ENCODE data around the gene VSIR.

VSIR gene

DNA sequence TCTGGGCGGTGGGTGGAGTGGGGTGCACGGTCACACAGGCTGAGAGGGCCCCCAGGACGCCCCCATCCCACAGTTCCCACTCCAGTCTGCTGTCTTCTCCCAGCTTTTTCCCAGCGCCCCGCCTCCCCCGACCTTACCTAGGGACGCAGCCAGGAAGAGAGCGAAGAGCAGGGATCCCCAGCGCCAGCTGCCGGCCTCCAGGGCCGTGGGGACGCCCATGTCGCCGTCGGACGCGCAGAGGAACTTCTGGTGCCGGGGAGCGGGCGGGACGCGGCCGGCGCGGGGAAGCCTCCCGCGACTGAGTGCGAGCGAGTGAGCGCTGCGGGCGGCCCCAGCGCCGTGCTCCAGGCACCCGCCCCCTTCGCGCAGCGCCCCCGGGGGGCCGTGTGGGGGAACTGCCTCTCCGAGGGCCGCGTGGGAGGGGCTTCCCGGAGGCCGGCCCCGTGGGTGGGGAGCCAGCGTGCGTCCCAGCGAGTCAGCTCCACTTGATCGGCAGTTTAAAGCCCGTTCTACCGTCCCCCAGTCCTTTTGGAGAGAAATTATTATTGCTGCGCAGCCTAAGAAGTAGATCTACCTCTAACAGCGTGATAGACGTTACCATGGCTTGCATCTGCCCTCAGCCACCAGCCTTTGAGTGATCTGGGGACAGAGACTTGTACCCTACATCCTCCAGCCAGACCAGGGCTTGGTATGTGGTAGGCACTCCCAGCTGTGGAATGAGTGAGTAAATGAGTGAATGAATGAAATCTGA lies at the start of gene VSIR:
Gene VSIR (minus strand): TSS at position 300 of the 751 bp plus-strand sequence. CDS start 81 bp downstream, at position 219.
- DNase-seq (ENCODE audit: low read depth) = peak; percentile 82

DNA sequence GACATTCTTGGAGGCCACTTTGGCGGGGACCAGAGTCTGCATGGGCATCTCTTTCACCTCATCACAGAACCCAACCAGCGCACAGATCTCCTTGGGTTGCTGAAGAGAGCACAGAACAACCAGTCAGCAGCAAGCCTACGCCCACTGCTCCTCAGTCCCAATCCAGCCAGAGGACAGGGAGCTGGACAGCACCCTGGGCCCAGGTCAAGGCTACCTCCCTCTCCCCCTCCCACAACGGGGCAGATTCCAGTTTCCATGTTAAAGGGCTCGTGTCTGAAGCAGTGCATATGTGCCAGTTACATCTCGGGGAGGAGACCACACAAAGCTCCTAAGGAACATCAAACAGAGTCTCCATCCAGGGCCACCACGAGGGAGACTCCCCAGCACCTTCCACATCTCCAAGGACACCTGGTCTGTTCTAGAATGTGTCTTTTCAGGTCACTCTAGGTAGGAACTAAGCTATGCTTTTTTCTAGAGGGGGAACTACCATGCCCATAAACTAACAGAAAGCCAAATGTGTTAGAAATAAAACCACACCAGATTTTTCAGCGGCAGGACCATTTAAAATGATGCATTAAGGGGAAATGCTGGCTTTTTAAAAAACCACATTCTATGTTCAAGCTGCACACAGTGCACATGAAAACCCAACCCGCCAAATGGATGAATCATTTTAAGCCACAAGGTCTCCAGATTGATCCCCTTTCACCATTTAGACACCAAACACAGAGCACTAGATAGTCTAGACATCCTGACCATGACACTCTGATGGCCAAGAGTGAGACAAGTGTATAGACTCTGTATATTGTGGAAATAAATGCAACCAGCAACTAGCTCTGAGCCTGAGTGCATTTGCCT lies 48.8 kb upstream of the VSIR start:
- peak; percentile 47 for DNase-seq (ENCODE audit: low read depth)

DNA sequence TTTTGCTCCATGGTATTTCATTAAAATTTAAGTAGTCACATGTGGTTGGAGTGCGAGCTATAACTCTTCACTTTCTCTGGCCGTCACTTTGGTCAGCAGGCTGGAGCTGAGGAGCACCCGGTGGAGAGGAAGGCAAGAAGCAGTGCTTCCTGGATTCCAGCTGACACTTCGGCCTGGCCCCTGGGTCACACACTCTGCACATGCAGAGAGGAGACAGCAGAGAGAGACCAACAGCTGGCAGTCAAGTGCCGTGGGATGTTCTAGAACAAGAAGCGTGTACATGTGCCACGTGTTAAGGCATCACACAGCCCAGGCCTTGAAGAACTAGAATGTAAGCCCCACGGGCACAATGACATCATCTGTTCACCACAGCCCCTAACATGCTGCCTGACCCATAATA lies 47.6 kb upstream of the VSIR start:
- DNase-seq (ENCODE audit: low read depth) = no peak

DNA sequence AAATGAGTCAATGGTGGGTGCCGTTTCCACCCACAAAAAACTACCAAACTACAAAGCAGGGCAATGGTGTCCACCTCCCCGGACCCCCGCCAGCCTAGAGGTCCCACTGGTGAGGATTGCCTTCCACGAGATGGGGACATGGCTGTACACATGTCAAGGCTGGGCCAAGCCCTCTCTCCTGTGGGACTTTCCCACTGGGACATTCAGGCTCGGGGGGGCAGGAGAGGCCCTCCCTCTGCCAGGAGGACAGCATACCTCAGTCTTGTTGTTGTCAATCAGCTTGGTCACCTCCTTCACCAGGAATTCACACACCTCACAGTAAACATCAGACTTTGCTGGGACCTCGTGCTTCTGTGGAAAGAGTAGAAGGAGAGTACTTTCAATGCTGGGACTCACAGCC lies 46.7 kb upstream of the VSIR start:
- DNase-seq (ENCODE audit: low read depth) = no peak

DNA sequence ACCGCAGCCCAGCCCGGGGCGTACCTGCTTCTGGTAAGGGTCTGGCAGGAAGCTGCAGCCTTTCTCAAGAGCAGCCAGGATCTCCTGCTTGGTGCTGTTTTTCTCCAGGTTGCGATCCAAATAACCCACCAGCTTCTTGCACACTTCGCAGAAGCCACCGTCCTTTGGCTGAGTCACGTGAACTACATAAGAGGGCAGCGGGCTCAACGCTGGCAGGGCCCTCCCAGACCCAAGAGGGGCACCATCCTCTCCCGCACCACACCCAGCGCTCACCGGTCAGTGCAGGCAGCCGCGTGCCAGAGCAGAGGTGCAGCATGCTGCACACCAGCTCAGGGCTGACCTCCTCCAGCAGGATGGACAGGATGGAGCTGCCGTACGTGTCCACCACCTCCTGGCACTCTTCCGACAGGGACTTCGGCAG lies 46.1 kb upstream of the VSIR start:
- no peak for DNase-seq (ENCODE audit: low read depth)

DNA sequence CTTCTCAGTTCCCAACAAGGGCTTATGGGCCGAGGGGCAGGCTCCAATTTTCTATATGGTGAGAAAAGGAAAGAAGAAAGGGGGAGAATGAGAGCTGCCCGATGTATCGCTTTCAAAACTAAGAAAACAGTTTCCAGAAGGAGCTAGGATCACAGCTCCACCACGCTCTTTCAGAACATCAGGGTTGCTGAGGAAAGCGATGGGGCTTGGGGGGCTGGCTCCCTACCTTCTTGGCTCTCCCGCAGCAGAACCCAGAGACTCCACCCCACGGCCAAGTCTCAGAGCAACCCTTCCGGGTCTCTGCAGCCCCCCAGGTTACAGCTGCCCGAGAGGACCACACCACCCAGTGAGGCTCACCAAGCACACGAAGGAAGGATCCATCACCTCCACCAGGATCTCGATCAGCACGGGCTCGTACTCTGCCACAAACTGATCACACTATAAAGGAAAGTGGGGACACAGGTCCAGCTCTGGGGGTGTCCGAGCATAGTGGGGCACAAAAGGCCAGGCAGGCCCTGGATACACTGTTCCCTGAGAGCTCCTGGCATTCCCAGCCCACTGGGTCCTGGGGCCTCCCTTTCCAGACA lies 45.4 kb upstream of the VSIR start:
- DNase-seq (ENCODE audit: low read depth) = no peak

DNA sequence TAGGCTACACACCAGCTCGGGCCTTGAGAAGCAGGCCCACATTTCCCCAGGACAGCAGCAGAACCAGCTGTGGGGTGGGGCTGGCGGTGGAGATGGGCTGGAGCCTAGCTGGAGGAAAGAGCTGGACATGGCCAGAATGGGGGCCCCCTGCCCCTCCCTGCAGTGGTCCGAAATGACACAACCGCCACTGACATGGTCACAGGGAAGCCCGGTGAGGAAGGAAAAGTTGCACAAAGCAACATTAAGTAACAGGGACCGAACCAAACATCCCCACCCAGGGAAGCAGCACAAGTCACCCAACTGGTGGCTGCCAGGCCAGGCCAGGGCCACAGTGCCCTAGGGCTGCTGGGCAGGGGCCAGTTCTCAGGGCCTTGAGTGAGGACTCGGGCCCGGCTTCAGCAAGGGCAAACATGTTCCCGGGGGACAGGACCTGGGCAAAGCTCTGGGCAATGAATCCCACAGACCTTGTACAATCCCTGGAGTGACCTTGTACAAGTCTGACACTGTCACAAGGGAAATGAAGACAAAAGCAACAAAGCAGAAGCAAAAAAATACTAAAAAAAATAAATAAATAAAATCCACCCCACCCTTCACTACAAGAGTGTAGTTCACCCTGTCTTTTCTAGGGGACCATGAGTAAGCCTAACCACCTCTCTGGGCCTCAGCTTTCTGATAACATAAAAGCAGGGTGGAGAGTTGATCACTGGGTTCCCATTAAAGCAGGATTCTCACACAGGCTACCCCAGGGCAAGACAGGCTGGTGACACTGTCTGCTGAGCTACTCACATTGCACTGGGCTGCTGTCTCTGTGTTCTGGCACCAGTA lies 44.7 kb upstream of the VSIR start:
- DNase-seq (ENCODE audit: low read depth) = no peak

DNA sequence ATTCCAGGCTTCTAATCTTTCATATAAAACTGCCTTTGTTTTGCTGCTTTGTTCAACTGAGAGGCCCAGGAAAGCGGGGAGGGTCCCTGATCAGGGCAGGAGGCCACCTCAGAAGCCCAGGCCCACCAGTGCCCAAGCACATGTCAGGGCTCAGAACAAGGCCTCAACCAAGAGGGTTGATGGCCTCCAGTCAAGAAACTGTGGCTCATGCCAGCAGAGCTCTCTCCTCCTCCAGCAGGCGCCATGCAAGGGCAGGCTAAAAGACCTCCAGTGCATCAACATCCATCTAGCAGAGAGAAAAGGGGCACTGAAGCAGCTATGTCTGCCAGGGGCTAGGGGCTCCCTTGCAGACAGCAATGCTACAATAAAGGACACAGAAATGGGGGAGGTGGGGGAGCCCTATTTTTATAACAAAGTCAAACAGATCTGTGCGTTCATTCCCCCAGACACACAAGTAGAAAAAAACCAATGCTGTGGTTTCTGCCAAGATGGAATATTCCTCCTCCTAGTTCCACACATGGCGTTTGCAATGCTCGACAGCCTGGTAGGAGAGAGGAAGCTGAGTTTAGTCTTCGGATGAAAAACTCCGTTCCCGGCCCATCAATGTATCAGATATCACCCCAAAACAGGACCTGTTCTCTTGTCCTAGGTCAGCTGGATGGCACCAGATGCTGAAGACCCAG lies 43.8 kb upstream of the VSIR start:
- DNase-seq (ENCODE audit: low read depth) = no peak

DNA sequence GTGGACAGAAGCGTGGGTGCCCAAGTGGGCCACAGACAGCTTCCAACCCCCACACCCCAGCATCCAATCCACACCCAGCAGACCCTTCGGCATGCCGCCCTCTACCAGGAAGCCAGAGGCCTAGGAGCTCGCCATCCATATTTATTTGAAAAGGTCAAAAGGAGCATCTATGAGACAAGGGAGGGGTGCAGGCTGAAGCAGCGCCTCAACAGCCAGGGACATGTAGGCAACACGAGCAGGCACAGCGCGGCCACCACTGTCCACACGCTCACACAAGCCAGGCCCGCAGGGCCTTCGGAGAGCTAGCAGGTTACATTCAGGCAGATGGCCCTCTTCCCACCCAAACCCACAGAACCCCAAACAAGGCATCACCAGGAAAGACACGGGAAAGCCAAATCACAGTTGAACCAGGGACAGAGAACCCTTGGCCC lies 43.1 kb upstream of the VSIR start:
- no peak for DNase-seq (ENCODE audit: low read depth)

DNA sequence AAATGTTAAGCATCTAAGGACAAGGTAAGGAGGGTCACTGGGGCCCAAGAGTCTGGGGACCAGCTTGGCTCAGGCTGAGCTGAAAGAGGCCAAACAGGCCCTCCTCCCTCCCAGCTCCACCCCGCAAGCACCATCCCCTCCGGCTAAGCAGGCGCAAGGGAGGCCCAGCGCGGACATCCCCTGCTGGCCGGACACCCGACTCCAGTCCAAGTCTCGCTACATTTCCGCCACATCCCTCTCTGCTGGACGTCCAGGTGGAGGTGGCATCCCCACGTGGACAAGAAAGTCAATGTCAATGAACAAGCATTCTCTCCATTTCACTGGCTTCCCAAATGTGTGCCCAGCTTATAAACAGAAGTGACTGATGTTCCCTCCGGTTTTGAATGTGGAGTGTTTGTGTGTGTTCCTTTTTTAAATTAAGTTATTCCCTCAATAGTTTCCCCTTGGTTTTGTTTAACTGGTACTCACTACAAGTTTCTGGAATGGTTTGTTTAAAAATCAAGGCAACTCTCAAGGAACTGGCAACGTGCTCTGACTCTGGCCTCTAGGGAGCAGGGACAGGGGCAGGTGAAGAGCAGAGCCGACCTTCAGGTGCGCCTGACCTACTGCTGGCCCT lies 42.3 kb upstream of the VSIR start:
- DNase-seq (ENCODE audit: low read depth) = no peak

DNA sequence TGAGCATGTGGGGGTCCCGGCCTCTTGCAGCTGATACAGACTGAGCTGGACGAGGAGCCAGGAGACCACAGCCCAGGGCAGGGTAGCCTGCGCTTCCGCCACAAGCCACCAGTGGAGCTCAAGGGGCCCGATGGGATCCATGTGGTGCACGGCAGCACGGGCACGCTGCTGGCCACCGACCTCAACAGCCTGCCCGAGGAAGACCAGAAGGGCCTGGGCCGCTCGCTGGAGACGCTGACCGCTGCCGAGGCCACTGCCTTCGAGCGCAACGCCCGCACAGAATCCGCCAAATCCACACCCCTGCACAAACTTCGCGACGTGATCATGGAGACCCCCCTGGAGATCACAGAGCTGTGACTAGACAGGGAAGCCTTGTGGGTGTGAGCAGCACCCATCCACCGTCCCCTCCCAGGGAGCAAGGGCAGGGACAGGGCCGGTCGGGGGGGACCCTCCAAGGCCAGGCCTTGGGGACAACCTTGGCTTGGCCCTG lies 41.6 kb upstream of the VSIR start:
- DNase-seq (ENCODE audit: low read depth) = no peak

DNA sequence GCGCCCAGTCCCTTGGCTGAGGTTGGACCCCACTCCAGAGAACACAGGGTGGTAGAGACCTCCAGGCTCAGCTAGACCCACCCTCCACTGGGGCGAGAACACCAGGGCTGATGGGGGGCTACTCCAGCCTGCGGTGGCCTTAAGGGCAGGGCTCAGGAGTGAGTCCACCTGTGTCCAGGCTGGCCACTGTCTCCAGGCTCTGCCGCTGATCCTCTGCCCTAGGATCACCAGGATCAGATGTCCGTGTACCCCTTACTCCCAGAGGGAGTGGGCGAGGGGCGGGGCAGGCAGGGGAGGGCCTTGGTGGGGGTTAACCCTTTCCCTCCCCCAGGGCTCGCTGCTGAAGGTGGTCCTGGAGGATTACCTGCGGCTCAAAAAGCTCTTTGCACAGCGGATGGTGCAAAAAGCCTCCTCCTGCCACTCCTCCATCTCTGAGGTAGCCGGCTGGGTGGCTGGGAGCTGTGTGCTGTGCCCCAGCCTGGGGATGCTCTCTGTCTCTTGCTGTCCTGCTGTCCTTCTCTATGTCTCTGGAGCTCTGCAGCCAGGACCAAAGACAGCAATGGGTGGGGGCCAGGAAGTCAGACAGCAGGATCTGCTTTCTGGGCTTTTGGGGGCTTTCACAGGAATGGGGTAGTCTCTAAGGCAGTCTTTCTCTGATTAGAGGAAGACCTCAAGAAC lies 39.7 kb upstream of the VSIR start:
- DNase-seq (ENCODE audit: low read depth) = no peak

DNA sequence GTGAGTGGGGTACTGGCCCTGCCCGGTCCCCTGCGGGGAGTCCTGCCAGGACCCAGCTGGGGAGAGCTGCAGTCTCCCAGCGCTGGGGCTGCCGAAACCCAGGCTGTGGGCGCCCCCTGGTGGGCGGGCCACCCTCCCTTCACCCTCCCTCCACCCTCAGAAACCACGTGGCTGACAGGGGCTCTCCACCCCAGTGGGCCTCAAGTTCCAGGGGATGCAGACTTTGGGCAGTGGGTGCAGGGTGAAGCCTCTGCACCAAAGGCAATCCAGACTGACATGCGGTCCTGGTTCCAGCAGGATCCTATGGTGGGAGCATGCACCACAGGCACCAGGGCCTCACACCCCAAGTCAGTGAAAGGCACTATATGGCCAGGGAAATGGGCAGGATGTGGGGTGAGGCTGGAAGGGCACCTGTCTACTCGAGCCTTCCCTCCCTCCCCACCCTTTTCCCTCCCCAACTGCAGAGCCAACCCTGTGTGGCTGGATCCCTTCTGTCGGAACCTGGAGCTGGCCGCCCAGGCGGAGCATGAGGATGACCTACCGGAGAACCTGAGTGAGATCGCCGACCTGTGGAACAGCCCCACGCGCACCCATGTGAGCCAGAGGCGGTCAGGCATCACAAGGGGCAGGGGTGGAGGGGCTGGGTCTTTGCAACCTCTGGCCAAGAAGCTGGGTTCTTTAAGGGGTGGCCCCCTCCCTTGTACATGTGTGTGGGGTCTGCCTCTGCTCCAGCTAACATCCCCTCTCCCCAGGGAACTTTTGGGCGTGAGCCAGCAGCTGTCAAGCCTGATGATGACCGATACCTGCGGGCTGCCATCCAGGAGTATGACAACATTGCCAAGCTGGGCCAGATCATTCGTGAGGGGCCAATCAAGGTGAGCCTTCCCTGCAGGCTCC lies 38.9 kb upstream of the VSIR start:
- DNase-seq (ENCODE audit: low read depth) = peak; percentile 65

DNA sequence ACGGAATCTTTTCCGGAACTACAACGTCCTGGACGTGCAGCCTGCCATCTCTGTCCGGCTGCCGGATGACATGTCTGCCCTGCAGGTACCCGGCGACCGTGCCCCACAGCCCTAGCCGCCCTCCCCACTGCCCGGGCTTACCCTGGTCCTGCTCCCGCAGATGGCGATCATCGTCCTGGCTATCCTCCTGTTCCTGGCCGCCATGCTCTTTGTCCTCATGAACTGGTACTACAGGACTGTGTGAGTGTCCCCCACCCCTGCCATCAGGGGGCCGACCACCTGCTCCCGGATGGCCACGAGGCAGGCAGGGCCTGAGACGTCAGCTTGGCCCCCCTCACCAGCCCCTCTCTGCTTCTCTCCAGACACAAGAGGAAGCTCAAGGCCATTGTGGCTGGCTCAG lies 38.0 kb upstream of the VSIR start:
- DNase-seq (ENCODE audit: low read depth) = no peak

DNA sequence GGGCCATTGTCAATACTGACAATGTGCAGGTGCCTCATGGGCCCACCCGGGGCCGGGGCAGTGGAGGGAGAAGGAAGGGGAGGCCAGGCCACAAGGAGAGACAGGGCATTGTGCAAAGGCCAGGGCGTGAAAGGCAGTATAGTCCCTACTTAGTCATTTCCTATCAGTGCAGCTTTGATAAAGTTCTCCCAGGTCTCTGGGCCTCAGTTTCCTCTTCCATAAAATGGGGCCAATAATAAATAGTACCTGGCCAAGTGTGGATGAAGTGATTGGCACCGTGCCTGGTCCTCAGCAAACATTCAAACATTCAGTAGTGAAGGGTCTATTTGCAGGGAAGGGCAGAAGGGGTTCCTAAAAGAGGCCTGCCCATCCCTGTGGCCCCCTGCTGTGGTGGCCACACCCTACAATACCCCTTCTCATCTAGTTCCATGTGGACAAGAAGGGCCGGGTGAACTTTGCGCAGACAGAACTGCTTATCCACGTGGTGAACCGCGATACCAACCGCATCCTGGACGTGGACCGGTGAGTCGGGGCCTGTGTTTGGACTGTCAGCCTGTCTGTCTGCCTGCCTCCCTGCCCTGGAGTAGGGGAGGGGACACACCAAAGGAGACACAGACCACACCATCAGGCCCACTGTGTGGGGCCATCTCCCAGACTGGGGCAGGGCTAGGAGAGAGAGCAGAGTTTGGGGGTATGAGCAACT lies 36.9 kb upstream of the VSIR start:
- peak; percentile 30 for DNase-seq (ENCODE audit: low read depth)

DNA sequence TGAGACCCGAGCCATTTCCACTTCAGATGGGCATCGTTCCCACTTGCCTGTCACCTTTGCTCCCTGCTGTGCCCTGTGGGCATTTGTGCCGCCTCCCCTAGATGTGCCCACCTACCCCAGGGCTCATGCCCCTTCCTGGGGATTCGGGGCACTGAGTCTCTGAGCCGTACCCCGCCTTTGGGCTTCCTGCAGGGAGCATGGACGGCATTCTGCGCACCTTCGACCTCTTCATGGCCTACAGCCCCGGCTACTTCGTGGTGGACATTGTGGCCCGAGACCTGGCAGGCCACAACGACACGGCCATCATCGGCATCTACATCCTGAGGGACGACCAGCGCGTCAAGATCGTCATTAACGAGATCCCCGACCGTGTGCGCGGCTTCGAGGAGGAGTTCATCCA lies 36.3 kb upstream of the VSIR start:
- no peak for DNase-seq (ENCODE audit: low read depth)

DNA sequence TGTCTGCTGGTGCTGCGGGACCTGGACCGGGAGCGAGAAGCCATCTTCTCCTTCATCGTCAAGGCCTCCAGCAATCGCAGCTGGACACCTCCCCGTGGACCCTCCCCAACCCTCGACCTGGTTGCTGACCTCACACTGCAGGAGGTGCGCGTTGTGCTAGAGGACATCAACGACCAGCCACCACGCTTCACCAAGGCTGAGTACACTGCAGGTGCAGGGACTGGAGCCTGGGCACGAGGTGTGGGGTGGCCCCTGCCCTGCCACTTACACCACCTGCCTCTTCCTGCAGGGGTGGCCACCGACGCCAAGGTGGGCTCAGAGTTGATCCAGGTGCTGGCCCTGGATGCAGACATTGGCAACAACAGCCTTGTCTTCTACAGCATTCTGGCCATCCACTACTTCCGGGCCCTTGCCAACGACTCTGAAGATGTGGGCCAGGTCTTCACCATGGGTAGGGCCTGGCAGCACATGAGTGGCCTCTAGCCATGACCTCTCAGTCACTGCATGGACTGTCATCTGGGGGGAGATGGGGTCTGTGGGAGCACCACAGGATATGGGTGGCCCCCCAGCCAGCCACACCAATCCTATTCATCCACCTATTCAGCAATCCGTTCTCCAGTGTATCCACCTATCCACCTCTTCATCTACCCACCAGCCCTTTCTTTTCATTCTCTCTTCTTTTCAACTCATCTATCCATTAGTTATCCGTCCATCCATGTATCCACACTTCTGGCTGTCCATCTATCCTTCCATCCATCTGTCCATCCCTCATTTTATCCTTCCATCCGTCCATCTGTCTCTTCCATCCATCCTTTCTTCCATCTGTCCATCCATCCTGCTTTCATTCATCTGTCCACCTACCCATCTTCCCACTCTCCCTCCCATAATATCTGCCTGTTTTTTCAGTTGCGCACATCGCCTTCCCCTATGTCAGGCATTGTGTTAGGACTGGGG lies 34.5 kb upstream of the VSIR start:
- no peak for DNase-seq (ENCODE audit: low read depth)

Data from ELR (cell line).